Hippocampal formation (tissue), 2 donors: ENCODE data around the gene ATP5IF1.

Experiments used
- DNase-seq, 2 donors: peaks; one replicate each; lab custom pipeline; 2025; lab: John Stamatoyannopoulos, UW

ATP5IF1 gene

DNA sequence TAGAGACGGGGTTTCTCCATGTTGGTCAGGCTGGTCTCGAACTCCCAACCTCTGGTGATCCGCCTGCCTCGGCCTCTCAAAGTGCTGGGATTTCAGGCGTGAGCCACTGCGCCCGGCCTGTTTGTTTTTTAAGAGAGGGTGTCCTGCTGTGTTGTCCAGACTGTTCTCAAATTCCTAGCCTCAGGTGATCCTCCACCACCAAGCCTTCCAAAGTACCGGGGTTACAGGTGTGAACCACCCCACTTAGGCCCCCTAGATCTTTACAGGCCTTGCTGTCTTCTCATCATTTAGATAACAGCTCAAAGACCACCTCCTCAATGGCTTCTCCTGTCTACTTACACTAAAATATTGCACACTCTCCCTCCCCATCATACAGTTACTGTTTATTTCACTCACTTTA, 29.7 kb downstream of the ATP5IF1 start:
- no peak for DNase-seq

DNA sequence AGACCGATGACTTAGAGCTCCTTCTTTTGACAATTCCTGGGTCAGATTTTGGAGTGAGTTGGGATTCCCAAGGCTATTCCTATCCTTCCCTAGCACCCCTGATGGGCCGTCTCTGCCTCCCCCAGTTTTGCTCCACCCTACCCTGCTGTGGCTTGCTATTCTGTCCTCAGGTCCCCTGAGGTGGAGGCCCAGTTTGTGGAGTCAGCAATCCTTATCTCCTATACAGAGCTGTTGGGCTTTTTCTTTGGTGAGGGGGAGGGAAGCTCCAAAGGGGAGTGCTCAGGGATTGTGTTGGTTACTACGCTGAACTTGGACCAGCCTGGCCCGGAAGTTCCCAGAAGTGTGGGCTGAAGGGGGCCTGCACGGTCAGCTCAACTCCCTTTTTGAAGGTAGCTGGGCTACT, 31.0 kb downstream of the ATP5IF1 start:
- no peak for DNase-seq

DNA sequence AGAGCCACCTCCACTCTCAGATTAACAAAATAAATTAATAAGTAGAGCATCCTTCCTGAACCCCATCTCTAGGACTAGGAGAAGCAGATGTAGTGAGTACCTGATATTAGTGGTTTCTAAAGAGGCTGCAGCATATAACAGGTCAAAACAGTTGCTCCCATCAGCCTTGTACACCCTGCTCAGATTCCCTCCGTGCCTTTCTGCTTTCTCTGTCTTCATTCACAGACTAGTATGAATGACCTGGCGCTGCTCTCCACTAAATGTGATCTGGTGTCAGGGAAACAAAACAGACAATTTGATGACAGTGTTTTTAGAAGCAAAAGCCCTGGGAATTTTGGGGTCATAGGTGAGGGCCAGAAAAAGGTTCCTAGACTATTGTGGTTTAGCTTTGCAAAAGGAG, 31.7 kb downstream of the ATP5IF1 start:
- DNase-seq: no peak

DNA sequence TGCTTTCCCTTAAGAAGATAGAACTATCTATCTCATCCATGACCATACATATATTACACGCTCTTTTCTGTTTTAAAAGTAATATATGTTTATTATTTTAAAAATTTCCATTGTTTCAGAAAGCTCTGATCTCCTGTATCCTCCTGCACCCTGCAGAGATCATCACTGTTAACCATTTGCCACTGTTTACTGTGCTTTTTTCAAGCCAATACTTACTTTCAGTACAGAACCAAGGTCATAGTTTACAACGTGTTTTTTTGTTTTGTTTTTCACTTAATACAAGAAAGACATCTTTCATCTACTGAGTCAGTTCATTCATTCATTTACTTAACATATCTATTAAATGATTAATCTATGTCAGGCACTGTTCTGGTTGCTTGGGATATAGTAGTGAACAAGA, 33.6 kb downstream of the ATP5IF1 start:
- no peak for DNase-seq

DNA sequence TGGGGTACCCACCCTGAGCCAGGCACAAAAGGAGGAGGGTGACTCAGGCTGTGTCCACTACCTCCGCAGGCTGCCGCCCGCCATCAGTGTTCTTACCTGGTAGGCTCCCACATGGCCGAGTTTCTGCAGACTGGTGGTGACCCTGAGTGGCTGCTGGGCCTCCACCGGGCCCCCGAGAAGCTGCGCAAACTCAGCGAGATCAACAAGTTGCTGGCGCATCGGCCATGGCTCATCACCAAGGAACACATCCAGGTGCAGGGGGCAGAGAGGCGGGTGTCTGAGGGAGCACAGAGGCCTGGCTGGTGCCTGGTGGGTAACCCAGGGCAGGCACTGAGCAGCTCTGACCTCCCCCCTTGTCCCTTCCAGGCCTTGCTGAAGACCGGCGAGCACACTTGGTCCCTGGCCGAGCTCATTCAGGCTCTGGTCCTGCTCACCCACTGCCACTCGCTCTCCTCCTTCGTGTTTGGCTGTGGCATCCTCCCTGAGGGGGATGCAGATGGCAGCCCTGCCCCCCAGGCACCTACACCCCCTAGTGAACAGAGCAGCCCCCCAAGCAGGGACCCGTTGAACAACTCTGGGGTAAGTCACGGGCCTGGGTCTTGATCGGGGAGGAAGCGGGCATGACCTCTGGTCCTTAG, 36.4 kb downstream of the ATP5IF1 start:
- DNase-seq: no peak

DNA sequence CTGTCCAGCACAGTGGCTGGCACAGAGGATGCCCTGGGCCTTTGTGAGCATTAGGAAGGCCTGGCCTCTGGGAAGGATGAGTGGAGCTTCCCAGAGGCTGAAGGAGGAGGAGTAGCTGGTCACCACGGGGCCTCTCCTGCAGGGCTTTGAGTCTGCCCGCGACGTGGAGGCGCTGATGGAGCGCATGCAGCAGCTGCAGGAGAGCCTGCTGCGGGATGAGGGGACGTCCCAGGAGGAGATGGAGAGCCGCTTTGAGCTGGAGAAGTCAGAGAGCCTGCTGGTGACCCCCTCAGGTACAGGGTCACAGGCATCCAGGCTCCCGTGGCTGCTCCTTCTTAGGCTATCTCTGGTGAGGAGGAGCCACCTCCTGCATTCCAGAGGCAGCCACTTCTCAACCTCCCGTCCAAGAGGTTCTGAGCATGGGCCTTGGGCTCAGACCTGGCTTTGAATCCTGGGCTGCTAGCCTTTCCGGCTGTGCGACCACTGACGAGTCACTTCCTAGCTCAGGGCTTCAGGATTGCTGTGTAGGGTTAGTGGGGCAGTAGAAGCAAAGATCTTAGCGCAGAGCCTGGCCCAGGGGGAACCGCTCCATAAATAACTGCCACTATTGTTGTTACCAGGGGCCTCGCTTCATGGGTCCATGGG, 37.4 kb downstream of the ATP5IF1 start:
- no peak for DNase-seq

DNA sequence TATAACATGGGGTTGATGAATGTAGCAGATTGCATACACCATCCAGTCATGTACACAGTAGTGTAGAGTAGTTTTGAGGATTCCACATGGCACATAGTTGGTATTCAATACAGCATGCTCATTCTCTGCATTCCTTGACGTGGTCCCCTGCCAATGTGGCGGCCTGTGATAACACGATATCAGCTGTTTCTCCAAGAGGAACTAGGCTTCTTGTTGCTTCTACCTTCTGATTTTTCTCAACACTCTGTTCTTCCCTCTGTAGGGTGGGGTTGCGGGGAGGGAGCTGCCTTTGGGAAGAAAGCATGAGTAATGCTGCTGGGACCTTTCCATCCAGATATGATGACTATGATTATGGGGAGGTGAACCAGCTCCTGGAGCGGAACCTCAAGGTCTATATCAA, 42.8 kb downstream of the ATP5IF1 start:
- DNase-seq: no peak

DNA sequence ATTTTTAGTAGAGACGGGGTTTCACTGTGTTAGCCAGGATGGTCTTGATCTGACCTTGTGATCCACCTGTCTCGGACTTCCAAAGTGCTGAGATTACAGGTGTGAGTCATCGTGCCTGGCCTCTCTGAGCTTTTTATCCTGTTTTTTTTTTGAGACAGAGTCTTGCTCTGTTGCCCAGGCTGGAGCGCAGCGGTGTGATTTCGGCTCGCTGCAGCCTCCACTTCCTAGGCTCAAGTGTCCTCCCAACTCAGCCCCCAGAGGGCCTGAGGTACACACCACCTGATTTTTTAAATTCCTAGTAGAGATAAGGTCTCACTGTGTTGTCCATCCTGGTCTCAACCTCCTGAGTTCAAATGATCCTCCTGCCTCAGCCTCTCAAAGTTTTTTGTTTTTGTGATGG, 43.8 kb downstream of the ATP5IF1 start:
- no peak for DNase-seq

DNA sequence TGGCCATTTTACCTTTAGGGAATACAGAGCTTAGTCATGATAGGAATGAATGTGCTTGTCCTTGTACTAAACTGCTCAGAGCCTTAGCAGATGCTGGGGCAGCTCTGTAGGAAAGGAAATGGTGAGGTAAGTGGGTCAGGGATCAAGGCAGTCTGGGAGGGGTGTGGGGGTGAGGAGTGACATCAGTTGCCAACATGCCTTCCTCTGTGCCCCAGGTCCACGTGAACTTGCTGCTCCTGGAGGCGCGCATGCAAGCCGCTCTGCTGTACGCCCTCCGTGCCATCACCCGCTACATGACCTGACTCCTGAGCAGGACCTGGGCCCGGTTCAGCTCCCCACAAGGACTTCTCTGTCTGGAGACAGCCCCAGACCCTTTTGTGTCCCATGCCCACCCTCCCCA, 44.6 kb downstream of the ATP5IF1 start:
- DNase-seq: no peak

DNA sequence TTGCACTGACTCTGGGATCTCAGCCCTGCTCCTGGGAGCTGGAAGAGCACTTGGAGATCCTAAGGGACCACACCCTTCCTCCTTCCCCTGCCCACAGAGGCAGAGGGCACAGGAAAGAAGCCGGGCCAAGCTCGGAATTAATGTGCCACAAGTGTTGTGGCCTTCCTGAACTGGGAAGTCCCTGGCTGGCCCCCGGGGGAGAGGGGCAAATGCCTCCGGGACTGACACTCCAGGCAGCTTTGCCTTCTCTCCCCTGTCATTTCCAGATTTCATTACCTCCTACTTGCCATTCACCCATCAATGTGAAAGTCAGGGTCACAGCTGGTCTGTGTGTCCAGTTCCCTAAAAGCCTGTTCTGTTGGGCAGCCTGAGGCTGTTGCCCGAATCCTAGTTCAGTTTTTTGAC, 45.1 kb downstream of the ATP5IF1 start:
- no peak for DNase-seq

DNA sequence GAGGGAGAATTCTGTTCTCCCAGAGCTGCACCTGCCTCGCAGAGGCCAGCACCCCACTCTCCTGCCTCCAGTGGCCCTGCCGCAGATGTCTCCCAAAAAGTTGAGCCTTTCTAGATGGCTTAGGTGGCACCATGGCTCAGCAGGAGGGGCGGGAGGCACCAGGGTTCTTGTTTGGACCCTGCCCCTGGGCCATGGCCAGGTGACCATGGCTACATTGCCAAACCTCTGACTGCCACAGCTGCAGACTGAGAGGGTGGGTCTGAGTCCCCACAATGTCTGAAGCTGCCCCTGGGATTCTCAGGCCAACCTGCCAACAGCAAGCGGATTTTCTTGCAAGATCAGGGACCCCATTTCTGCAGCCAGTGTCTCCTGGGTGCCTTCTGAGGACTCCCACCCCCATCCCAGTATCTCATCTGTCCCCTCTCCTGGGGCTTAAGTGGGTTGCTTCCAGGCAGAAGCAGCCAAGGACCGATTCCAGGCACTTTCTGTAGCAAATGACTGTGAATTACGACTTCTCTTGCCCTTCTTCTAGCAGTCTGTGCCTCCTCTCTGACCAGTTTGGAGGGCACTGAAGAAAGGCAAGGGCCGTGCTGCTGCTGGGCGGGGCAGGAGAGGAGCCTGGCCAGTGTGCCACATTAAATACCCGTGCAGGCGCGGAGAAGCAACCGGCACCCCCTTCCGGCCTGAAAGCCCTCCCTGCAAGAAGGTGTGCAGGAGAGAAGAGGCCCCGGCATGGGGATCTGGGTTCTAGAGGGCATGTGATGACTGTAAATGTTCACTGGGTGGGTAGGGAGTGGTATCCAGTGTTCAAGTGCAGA, 45.9 kb downstream of the ATP5IF1 start:
- DNase-seq: no peak

DNA sequence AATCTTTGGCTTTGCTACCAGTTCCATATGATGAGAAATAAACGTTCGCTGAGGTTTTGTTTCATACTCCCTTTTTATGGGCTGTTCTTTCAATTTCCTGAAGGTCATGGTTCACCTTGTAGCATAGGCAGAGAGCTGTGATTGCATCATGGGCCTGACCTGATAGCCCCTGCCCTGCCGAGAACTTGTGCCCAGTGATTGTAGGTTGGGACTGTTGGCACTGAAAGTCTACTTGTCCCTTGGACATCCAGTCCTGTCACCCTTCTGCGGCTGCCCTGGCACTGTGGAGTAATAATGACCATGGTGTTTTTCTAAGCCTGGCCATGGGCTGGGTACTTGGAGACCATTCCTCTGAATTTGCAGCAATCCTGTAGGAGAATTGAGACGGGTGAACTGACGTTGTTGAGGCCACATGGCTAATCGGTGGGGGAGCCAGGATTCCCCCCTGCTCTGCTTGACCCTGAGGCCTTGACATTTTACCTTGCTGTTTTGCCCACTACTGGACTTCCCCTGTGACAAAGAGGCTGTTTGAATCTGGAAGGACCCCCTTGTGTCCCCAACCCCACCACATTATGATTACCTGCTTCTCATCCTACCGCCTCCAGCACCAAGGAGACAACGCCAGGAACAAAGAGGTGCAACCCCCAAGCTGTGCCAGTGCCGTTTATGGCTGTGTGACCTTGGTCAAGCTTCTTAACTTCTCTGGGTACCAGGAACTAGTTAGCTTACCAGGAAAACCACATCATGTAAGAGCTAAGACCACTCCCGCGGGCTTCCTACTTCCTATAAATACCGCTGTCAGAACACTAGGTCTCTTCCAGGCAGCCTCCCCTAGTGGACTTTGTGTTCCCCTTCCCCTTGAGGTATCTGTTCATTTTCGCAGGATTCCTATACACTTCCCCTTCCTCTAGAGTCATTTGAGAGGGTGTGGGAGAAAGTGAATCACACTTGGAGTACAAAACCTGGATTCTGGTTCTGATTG, 46.8 kb downstream of the ATP5IF1 start:
- no peak for DNase-seq

DNA sequence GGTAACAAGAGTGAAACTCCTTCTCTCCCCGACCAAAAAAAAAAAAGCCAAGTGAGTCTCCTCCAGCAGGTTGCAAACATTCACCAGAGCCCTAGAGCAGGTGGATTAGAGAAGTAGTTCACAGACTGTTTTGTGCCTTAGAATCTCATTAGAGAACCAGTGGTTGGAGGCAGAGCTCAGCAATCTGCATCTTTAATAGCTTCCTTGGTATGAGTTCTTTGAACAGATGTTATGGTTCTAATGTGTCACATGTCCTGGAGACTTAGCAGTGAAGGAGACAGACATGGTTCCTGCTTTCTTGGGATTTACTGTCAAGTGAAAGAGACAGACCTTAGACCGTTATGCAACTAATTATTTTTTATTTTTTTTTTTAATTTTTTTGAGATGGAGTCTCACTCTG, 50.2 kb downstream of the ATP5IF1 start:
- DNase-seq: no peak
